GM12878 (cell line): ENCODE measurements around the gene RFX3.

ENCODE experiments used
- BCL11A ChIP-seq: IDR thresholded peaks from 2 replicates; pipeline ENCODE4 v1.6.1; 2011; ENCODE audit warnings: low read depth, low read length
- CEBPB ChIP-seq, 2 experiments: fragments of 150-350 bp in 1 of 2; IDR thresholded peaks; 2 replicates each; pipeline ENCODE4 v1.6.1; 2012 to 2014; ENCODE audit warnings: low read depth in 2 of 2, low read length in 2 of 2, borderline replicate concordance in 1 of 2, inconsistent platforms in 1 of 2
- CTCF ChIP-seq, 3 experiments: IDR thresholded peaks in 2 of 3; conservative IDR thresholded peaks in 1 of 3; 2 replicates each; pipeline ENCODE4 v1.5.1; 2011; ENCODE audit warnings: low read depth in 3 of 3, low read length in 3 of 3, mild to moderate bottlenecking in 3 of 3, control low read depth in 2 of 3, moderate library complexity in 2 of 3, inconsistent platforms in 1 of 3, mixed read lengths in 1 of 3; ENCODE audit not compliant: control insufficient read depth in 2 of 3, insufficient read depth in 1 of 3; ENCODE audit errors: extremely low read depth in 1 of 3
- EZH2 ChIP-seq: IDR thresholded peaks from 2 replicates; pipeline ENCODE4 v1.6.1; 2012; ENCODE audit warnings: low read depth, mild to moderate bottlenecking, control low read depth, inconsistent platforms, low read length, borderline replicate concordance; ENCODE audit not compliant: control insufficient read depth
- MAX ChIP-seq: IDR thresholded peaks from 2 replicates; pipeline ENCODE4 v1.6.1; 2012; ENCODE audit warnings: low read depth, low read length, improper control_type of control experiment
- NR2C2 ChIP-seq: IDR thresholded peaks from 2 replicates; pipeline ENCODE4 v1.6.1; 2011; ENCODE audit warnings: borderline replicate concordance, low read depth; ENCODE audit not compliant: control insufficient read depth, insufficient read length
- NRF1 ChIP-seq: conservative IDR thresholded peaks from 2 replicates; pipeline ENCODE4 v1.6.1; 2011; ENCODE audit warnings: mild to moderate bottlenecking, low read depth, low read length, improper control_type of control experiment
- POLR2A ChIP-seq: IDR thresholded peaks from 2 replicates; pipeline ENCODE4 v1.6.1; 2011; ENCODE audit warnings: low read depth, mild to moderate bottlenecking, low read length
- POLR2AphosphoS5 ChIP-seq: IDR thresholded peaks from 2 replicates; pipeline ENCODE4 v1.6.1; 2011; ENCODE audit warnings: mild to moderate bottlenecking, low read length, inconsistent platforms
- SMARCA5 ChIP-seq: fragments of 450-650 bp; IDR thresholded peaks from 2 replicates; pipeline ENCODE4 v1.6.1; 2017; ENCODE audit warnings: mild to moderate bottlenecking
- SRF ChIP-seq, 2 experiments: IDR thresholded peaks; 2 replicates each; pipeline ENCODE4 v1.6.1; 2011; ENCODE audit warnings: low read depth in 2 of 2, low read length in 2 of 2, mild to moderate bottlenecking in 1 of 2, moderate library complexity in 1 of 2
- TAF1 ChIP-seq: IDR thresholded peaks from 2 replicates; pipeline ENCODE4 v1.6.1; 2011; ENCODE audit warnings: mild to moderate bottlenecking, low read depth, low read length, borderline replicate concordance
- USF1 ChIP-seq: IDR thresholded peaks from 2 replicates; pipeline ENCODE4 v1.6.1; 2011; ENCODE audit warnings: borderline replicate concordance, low read depth, mild to moderate bottlenecking, moderate library complexity, mixed read lengths, low read length; ENCODE audit not compliant: insufficient read depth; ENCODE audit errors: extremely low read length
- YY1 ChIP-seq: IDR thresholded peaks from 2 replicates; pipeline ENCODE4 v1.6.1; 2011; ENCODE audit warnings: low read depth, mild to moderate bottlenecking, low read length

- no peak for TF ChIP-seq CTCF (IDR thresholded peaks at IDR 0.05 in 2 of 3, conservative IDR thresholded peaks at IDR 0.05 in 1 of 3; ENCODE audit: control insufficient read depth in 2 of 3, extremely low read depth in 1 of 3, insufficient read depth in 1 of 3, low read depth in 3 of 3, low read length in 3 of 3)
- TF ChIP-seq POLR2A: no peak
- TF ChIP-seq NR2C2: no peak
- TF ChIP-seq POLR2AphosphoS5: no peak
- TF ChIP-seq BCL11A: no peak
- TF ChIP-seq EZH2: no peak
- no peak for TF ChIP-seq CEBPB (IDR thresholded peaks at IDR 0.05; ENCODE audit: borderline replicate concordance in 1 of 2, low read depth in 2 of 2, low read length in 2 of 2)
- no peak for TF ChIP-seq SMARCA5
- no peak for TF ChIP-seq USF1
- TF ChIP-seq TAF1: no peak
- no peak for TF ChIP-seq NRF1
- no peak for TF ChIP-seq YY1
- TF ChIP-seq SRF (IDR thresholded peaks at IDR 0.05; ENCODE audit: low read depth in 2 of 2, low read length in 2 of 2): no peak
- TF ChIP-seq MAX: no peak
Measured at GRCh38 chr9:3492214-3492613, 33.6 kb downstream of the RFX3 start.
